Stomach smooth muscle (tissue), 2 donors: Measurements from ENCODE around the gene RCSD1.
A peak's percentile ranks its signal among the peaks of the same experiment; 100 is the strongest.

Experiments used
- H3K27ac ChIP-seq: one replicate; pipeline ENCODE4 v1.7.0; 2013; ENCODE audit warnings: mild to moderate bottlenecking, low read length, inconsistent platforms
- H3K27me3 ChIP-seq, 2 donors: one replicate each; pipeline ENCODE4 v1.7.0; 2013; ENCODE audit warnings: low read length in 2 of 2; ENCODE audit not compliant: insufficient read depth in 2 of 2, control insufficient read depth in 1 of 2
- H3K36me3 ChIP-seq, 2 donors: one replicate each; pipeline ENCODE4 v1.7.0; 2013; ENCODE audit warnings: low read length in 2 of 2; ENCODE audit not compliant: control insufficient read depth in 2 of 2, insufficient read depth in 2 of 2
- H3K4me1 ChIP-seq: one replicate; pipeline ENCODE4 v1.7.0; 2013; ENCODE audit warnings: low read length; ENCODE audit not compliant: control insufficient read depth, insufficient read depth
- H3K4me3 ChIP-seq, 2 donors: one replicate each; pipeline ENCODE4 v1.7.0; 2013; ENCODE audit warnings: low read length in 2 of 2
- H3K9ac ChIP-seq, 2 donors: one replicate each; pipeline ENCODE4 v1.7.0; 2013; ENCODE audit warnings: low read length in 2 of 2, mild to moderate bottlenecking in 1 of 2
- H3K9me3 ChIP-seq, 2 donors: one replicate each; pipeline ENCODE4 v1.7.0; 2013; ENCODE audit warnings: low read length in 2 of 2; ENCODE audit not compliant: control insufficient read depth in 2 of 2
- donor health status: healthy.
- donor health status: Pancreatic carcinoma.

The RCSD1 gene

GRCh38 chr1:167706931-167707877, 77.2 kb downstream of the RCSD1 start:
- H3K9me3 ChIP-seq: no peaks in the 10 kb centered on the region
- no peak overlapping the region for H3K9ac ChIP-seq

GRCh38 chr1:167707942-167708341, 77.9 kb downstream of the RCSD1 start:
- no peaks in the 10 kb centered on the region for H3K4me1 ChIP-seq
- H3K9ac ChIP-seq: no peak overlapping the region
- H3K27ac ChIP-seq: no peak overlapping the region
- no peaks in the 10 kb centered on the region for H3K9me3 ChIP-seq
- no peak overlapping the region for H3K4me3 ChIP-seq
- H3K36me3 ChIP-seq: peaks cover 0 to 15% of the 10 kb centered on the region in 2 donors
- no peaks in the 10 kb centered on the region for H3K27me3 ChIP-seq

More at GRCh38 chr1:167706931-167707877, 77.2 kb downstream of the RCSD1 start:
- Histone ChIP-seq H3K4me3 (no peak overlapping the region), H3K27ac (no peak overlapping the region), H3K4me1 (no peaks in the 10 kb centered on the region), H3K27me3 (no peaks in the 10 kb centered on the region), H3K36me3 (peaks cover under 1 to 15% of the 10 kb centered on the region in 2 donors)

GRCh38 chr1:167708940-167709389, 78.9 kb downstream of the RCSD1 start:
- Histone ChIP-seq H3K4me3 (no peak overlapping the region), H3K9ac (no peak overlapping the region), H3K27me3 (no peaks in the 10 kb centered on the region), H3K36me3 (peaks cover 0 to 11% of the 10 kb centered on the region in 2 donors), H3K27ac (no peak overlapping the region), H3K4me1 (peaks cover 5% of the 10 kb centered on the region), H3K9me3 (no peaks in the 10 kb centered on the region)

GRCh38 chr1:167710836-167711235, 80.8 kb downstream of the RCSD1 start:
- H3K27ac ChIP-seq: no peak overlapping the region

GRCh38 chr1:167711797-167712196, 81.8 kb downstream of the RCSD1 start:
- H3K4me3 ChIP-seq: no peak overlapping the region
- H3K36me3 ChIP-seq: no peaks in the 10 kb centered on the region
- peaks cover 7% of the 10 kb centered on the region for H3K4me1 ChIP-seq
- no peak overlapping the region for H3K27ac ChIP-seq
- H3K9me3 ChIP-seq: no peaks in the 10 kb centered on the region
- no peak overlapping the region for H3K9ac ChIP-seq
- H3K27me3 ChIP-seq: no peaks in the 10 kb centered on the region

More at GRCh38 chr1:167710836-167711235, 80.8 kb downstream of the RCSD1 start:
- Histone ChIP-seq H3K27me3 (no peaks in the 10 kb centered on the region), H3K9ac (no peak overlapping the region), H3K36me3 (no peaks in the 10 kb centered on the region), H3K4me3 (no peak overlapping the region), H3K4me1 (peaks cover 7% of the 10 kb centered on the region), H3K9me3 (no peaks in the 10 kb centered on the region)

- peaks cover 7% of the 10 kb centered on the region for H3K4me1 ChIP-seq
- no peaks in the 10 kb centered on the region for H3K36me3 ChIP-seq
- H3K9ac ChIP-seq: peak overlapping the region; percentile 76 to 84
- H3K4me3 ChIP-seq: peak overlapping the region; percentile 91 to 94
- peak overlapping the region; percentile 73 for H3K27ac ChIP-seq
- H3K27me3 ChIP-seq: no peaks in the 10 kb centered on the region
- H3K9me3 ChIP-seq: no peaks in the 10 kb centered on the region
Observed at GRCh38 chr1:167713330-167714081, 83.5 kb downstream of the RCSD1 start.

- H3K27ac ChIP-seq: peak overlapping the region; percentile 73
- H3K9me3 ChIP-seq: no peaks in the 10 kb centered on the region
- peaks cover 7% of the 10 kb centered on the region for H3K4me1 ChIP-seq
- H3K9ac ChIP-seq: peak overlapping the region; percentile 76 to 84
- no peaks in the 10 kb centered on the region for H3K36me3 ChIP-seq
- H3K27me3 ChIP-seq: no peaks in the 10 kb centered on the region
- peak overlapping the region; percentile 91 to 94 for H3K4me3 ChIP-seq
Observed at GRCh38 chr1:167714098-167714438, 84.0 kb downstream of the RCSD1 start.

- Histone ChIP-seq H3K4me1 (peaks cover 7% of the 10 kb centered on the region), H3K36me3 (no peaks in the 10 kb centered on the region), H3K27me3 (no peaks in the 10 kb centered on the region), H3K4me3 (peak overlapping the region; percentile 91 to 94), H3K9ac (peak overlapping the region; percentile 76 to 79), H3K27ac (peak overlapping the region; percentile 73), H3K9me3 (no peaks in the 10 kb centered on the region)
Observed at GRCh38 chr1:167714439-167715156, 84.6 kb downstream of the RCSD1 start.

- H3K4me1 ChIP-seq: peaks cover 7% of the 10 kb centered on the region
- peak overlapping the region; percentile 73 for H3K27ac ChIP-seq
- H3K36me3 ChIP-seq: no peaks in the 10 kb centered on the region
- no peaks in the 10 kb centered on the region for H3K9me3 ChIP-seq
- peak overlapping the region; percentile 91 to 94 for H3K4me3 ChIP-seq
- H3K9ac ChIP-seq: peak overlapping the region; percentile 76 to 79
- H3K27me3 ChIP-seq: no peaks in the 10 kb centered on the region
Observed at GRCh38 chr1:167715157-167715999, 85.3 kb downstream of the RCSD1 start.

GRCh38 chr1:167716000-167716271, 85.9 kb downstream of the RCSD1 start:
- Histone ChIP-seq H3K4me1 (peaks cover 9% of the 10 kb centered on the region), H3K27me3 (no peaks in the 10 kb centered on the region), H3K4me3 (peak overlapping the region; percentile 81 to 91), H3K9me3 (no peaks in the 10 kb centered on the region), H3K36me3 (no peaks in the 10 kb centered on the region), H3K9ac (peak overlapping the region; percentile 21 to 63), H3K27ac (no peak overlapping the region)
